B cell (primary cell): ENCODE results near the gene THSD4. TPM values are rescaled to one million over a fixed set of nuclear protein-coding genes. Genes with fewer than 3 reads are reported as not detected.

Experiments used
- ATAC-seq: fragments of 200-7000 bp; cut with Tn5 transposase; one replicate; pipeline ENCODE4 v1.10.0; 2021; ENCODE audit warnings: low read depth, mild to moderate bottlenecking, moderate number of reproducible peaks, moderate library complexity
- CTCF ChIA-PET: fragments of 350-600 bp; sonication (Branson Sonifier 250); formaldehyde crosslinking; loops from one replicate; lab custom pipeline; 2021; ENCODE audit warnings: antibody characterized with exemption, inconsistent platforms; lab: Charles Lee
- POLR2A ChIA-PET: fragments of 350-600 bp; sonication (Branson Sonifier 250); formaldehyde crosslinking; loops from one replicate; lab custom pipeline; 2021; ENCODE audit warnings: antibody characterized with exemption; lab: Charles Lee
- DNase-seq: peaks from one replicate; pipeline ENCODE4 v3.0.0; 2013
- H2AFZ ChIP-seq: 2 replicates; pipeline ENCODE4 v1.6.1; 2012; ENCODE audit warnings: mild to moderate bottlenecking, low read depth, low read length; ENCODE audit not compliant: insufficient read depth, poor library complexity, severe bottlenecking
- H3K27ac ChIP-seq, 2 donors: 1 replicate in 1 of 2; 2 replicates in 1 of 2; pipeline ENCODE4 v1.5.1; 2012 to 2013; ENCODE audit warnings: low read length in 2 of 2, mild to moderate bottlenecking in 2 of 2, moderate library complexity in 1 of 2
- H3K27me3 ChIP-seq, 4 experiments: fragments of 200-600 bp in 1 of 4; sonication (generic) in 1 of 4; replicated peaks in 1 of 4; 1 replicate in 2 of 4; 2 replicates in 2 of 4; pipeline versions ENCODE4 v1.6.1 to v1.7.0; 2013 to 2016; ENCODE audit warnings: low read length in 3 of 4, mild to moderate bottlenecking in 2 of 4, mixed read lengths in 1 of 4, moderate library complexity in 1 of 4; ENCODE audit not compliant: insufficient read depth in 4 of 4, control insufficient read depth in 3 of 4; ENCODE audit errors: control extremely low read depth in 1 of 4
- H3K36me3 ChIP-seq, 2 experiments: replicated peaks in 1 of 2; 1 replicate in 1 of 2; 2 replicates in 1 of 2; pipeline versions ENCODE4 v1.6.1 to v1.7.1; 2013; ENCODE audit warnings: low read length in 1 of 2; ENCODE audit not compliant: insufficient read depth in 2 of 2, control insufficient read depth in 1 of 2; ENCODE audit errors: control extremely low read depth in 1 of 2, extremely low read depth in 1 of 2
- H3K4me1 ChIP-seq, 2 donors: fragments of 200-600 bp in 1 of 2; sonication (generic) in 1 of 2; 1 replicate in 1 of 2; 2 replicates in 1 of 2; pipeline versions ENCODE4 v1.5.1 to v1.6.1; 2013 to 2017; ENCODE audit warnings: low read length in 2 of 2; ENCODE audit not compliant: control insufficient read depth in 2 of 2, insufficient read depth in 2 of 2
- H3K4me2 ChIP-seq: replicated peaks from 2 replicates; pipeline ENCODE3; 2012; ENCODE audit warnings: mild to moderate bottlenecking, low read depth, low read length; ENCODE audit not compliant: poor library complexity, severe bottlenecking
- H3K4me3 ChIP-seq, 5 experiments: fragments of 200-600 bp in 1 of 5; sonication (generic) in 1 of 5; 1 replicate in 3 of 5; 2 replicates in 2 of 5; pipeline versions ENCODE4 v1.5.1 to v1.7.0; 2011 to 2016; ENCODE audit warnings: low read length in 4 of 5, mild to moderate bottlenecking in 4 of 5, low read depth in 2 of 5, control low read depth in 1 of 5, moderate library complexity in 1 of 5; ENCODE audit not compliant: insufficient read depth in 1 of 5; ENCODE audit errors: control extremely low read depth in 1 of 5, extremely low read depth in 1 of 5
- H3K79me2 ChIP-seq: fragments of 200-600 bp; sonication (generic); one replicate; pipeline ENCODE4 v1.6.0; 2016; ENCODE audit warnings: low read length; ENCODE audit not compliant: control insufficient read depth, insufficient read depth
- H3K9ac ChIP-seq: fragments of 200-600 bp; sonication (generic); 2 replicates; pipeline ENCODE4 v1.6.1; 2017; ENCODE audit warnings: mild to moderate bottlenecking, low read length, moderate library complexity
- H3K9me3 ChIP-seq, 3 donors: one replicate each; pipeline versions ENCODE4 v1.6.1 to v1.7.1; 2013; ENCODE audit warnings: low read length in 2 of 3; ENCODE audit not compliant: control insufficient read depth in 2 of 3, insufficient read depth in 1 of 3; ENCODE audit errors: control extremely low read depth in 1 of 3
- H4K20me1 ChIP-seq: 2 replicates; pipeline ENCODE4 v1.6.0; 2012; ENCODE audit warnings: mild to moderate bottlenecking, low read length; ENCODE audit not compliant: insufficient read depth, control insufficient read depth, poor library complexity, severe bottlenecking
- H3K27ac Mint-ChIP-seq: one replicate; pipeline ENCODE4 v1.8.0; 2021; ENCODE audit warnings: mixed read lengths
- H3K27me3 Mint-ChIP-seq: one replicate; pipeline ENCODE4 v1.8.0; 2021; ENCODE audit warnings: mixed read lengths
- H3K4me1 Mint-ChIP-seq: one replicate; pipeline ENCODE4 v1.8.0; 2021; ENCODE audit warnings: mixed read lengths
- H3K4me3 Mint-ChIP-seq: one replicate; pipeline ENCODE4 v1.8.0; 2021; ENCODE audit warnings: mixed read lengths
- H3K9me3 Mint-ChIP-seq: one replicate; pipeline ENCODE4 v1.8.0; 2022; ENCODE audit warnings: mixed read lengths; ENCODE audit not compliant: insufficient read depth
- EZH2 ChIP-seq: IDR thresholded peaks from 2 replicates; pipeline ENCODE4 v1.6.1; 2012; ENCODE audit warnings: borderline replicate concordance, low read depth, mild to moderate bottlenecking, moderate library complexity, low read length; ENCODE audit not compliant: insufficient read depth, poor library complexity, severe bottlenecking
- WGBS: methylation state at CpG from one replicate; pipeline ENCODE4 v1.1.5; 2013; ENCODE audit warnings: missing lambda C conversion rate; ENCODE audit not compliant: insufficient coverage; 5-methylcytosine and 5-hydroxymethylcytosine counted together
- intact Hi-C: fragments of 100-400 bp; cut with micrococcal nuclease; formaldehyde crosslinking; loops from one replicate; pipeline ENCODE4 v1.10.0; 2022
- polyA plus RNA-seq: library from polyadenylated mRNA; depleted of rRNA; stranded (reverse); fragments of >200 nt; gene quantifications from 2 replicates; pipeline ENCODE4 v1.2.3, GENCODE V29; 2012
- total RNA-seq, 2 donors: library from RNA; stranded (reverse); fragments of 120-200 nt in 1 of 2; gene quantifications; 1 replicate in 1 of 2; 2 replicates in 1 of 2; pipeline versions ENCODE4 v1.2.3 to v1.2.4, GENCODE V29; 2013 to 2022
- TF ChIP-seq, protein P1 (sequence below): fragments of 200-600 bp; IDR thresholded peaks from one replicate; pipeline ENCODE4 v1.8.0; 2022; ENCODE audit warnings: antibody characterized with exemption, mild to moderate bottlenecking

THSD4 gene
- total and polyA plus RNA-seq, 2 donors (not counting 1 experiment from before 2014, with no cell fraction given): not detected

DNA sequence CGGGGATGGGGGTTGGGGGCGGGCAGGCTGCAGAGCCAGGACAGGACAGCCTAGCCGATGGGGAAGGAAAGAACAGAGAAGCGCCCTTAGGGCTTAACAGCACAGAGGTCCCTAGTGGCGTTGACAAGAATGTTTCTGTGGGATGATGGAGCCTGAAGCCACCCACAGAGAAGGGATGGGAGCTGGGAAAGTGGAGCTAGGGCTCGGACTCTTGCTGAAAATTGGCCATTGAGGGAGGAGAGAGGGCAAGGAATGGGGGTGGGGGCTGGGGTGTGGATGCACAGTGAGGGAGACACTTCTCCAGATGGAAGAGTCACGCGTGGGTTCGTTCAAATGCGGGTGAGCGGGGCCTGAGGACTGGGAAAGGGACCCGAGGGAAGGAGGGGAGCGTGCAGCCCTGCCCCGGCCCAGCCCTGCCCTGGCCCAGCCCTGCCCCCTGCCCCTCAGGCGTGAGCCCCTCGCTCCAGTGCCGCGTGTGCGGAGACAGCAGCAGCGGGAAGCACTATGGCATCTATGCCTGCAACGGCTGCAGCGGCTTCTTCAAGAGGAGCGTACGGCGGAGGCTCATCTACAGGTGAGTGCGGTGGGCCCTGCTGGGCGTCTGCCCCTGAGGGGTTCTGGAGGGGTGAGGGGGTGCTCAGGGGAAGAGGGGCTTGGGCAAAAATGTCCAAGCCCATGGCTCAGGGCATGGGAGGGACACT is 695.9 kb downstream of the THSD4 start:
- TF ChIP-seq, protein P1, sequence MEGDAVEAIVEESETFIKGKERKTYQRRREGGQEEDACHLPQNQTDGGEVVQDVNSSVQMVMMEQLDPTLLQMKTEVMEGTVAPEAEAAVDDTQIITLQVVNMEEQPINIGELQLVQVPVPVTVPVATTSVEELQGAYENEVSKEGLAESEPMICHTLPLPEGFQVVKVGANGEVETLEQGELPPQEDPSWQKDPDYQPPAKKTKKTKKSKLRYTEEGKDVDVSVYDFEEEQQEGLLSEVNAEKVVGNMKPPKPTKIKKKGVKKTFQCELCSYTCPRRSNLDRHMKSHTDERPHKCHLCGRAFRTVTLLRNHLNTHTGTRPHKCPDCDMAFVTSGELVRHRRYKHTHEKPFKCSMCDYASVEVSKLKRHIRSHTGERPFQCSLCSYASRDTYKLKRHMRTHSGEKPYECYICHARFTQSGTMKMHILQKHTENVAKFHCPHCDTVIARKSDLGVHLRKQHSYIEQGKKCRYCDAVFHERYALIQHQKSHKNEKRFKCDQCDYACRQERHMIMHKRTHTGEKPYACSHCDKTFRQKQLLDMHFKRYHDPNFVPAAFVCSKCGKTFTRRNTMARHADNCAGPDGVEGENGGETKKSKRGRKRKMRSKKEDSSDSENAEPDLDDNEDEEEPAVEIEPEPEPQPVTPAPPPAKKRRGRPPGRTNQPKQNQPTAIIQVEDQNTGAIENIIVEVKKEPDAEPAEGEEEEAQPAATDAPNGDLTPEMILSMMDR: no peak
- TF ChIP-seq EZH2: no peak
- no peaks in the 10 kb centered on the region for H3K9me3 ChIP-seq
- H2AFZ ChIP-seq: no peak overlapping the region
- no peak overlapping the region for H3K4me3 ChIP-seq
- ChIA-PET POLR2A (no interaction called here), CTCF (no interaction called here)
- H3K79me2 ChIP-seq: no peaks in the 10 kb centered on the region
- no peaks in the 10 kb centered on the region for H4K20me1 ChIP-seq
- Mint-ChIP-seq H3K4me1 (no peaks in the 10 kb centered on the region), H3K9me3 (no peaks in the 10 kb centered on the region), H3K4me3 (no peak overlapping the region), H3K27me3 (no peaks in the 10 kb centered on the region), H3K27ac (no peak overlapping the region)
- H3K36me3 ChIP-seq: no peaks in the 10 kb centered on the region
- ATAC-seq (no peak), DNase-seq (no peak)
- H3K4me1 ChIP-seq: no peaks in the 10 kb centered on the region
- H3K4me2 ChIP-seq: no peak overlapping the region
- no peak overlapping the region for H3K27ac ChIP-seq
- H3K9ac ChIP-seq: no peak overlapping the region
- no peaks in the 10 kb centered on the region for H3K27me3 ChIP-seq
- intact Hi-C loops: no loop called here
- 95% methylated on average over 26 of the region's 27 CpGs for WGBS

DNA sequence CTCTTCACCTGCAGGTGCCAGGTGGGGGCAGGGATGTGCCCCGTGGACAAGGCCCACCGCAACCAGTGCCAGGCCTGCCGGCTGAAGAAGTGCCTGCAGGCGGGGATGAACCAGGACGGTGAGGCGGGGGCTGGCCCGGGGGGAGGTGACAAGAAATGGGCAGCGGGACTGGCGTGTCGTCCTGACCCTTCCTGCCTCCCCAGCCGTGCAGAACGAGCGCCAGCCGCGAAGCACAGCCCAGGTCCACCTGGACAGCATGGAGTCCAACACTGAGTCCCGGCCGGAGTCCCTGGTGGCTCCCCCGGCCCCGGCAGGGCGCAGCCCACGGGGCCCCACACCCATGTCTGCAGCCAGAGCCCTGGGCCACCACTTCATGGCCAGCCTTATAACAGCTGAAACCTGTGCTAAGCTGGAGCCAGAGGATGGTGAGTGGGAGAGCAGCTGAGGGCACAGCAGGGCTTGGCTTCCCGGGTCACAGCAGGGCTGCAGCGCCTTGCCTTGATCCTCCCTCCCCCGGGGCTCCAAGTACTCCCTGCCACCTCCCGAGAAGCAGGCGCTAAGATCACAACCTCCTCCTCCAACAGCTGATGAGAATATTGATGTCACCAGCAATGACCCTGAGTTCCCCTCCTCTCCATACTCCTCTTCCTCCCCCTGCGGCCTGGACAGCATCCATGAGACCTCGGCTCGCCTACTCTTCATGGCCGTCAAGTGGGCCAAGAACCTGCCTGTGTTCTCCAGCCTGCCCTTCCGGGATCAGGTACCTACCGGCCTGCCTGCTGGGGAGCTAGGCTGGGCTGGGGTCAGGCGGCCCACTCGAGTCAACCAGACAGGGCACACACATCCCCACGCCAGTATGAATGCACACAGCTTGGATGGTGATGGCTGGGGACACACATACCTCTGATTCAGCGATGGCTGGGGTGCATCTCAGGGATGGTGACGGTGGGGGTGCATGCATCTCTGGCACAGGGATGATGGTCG is 696.8 kb downstream of the THSD4 start:
- TF ChIP-seq, protein P1: no peak
- TF ChIP-seq EZH2: no peak
- no peaks in the 10 kb centered on the region for H4K20me1 ChIP-seq
- H3K27ac ChIP-seq: no peak overlapping the region
- H3K9me3 ChIP-seq: no peaks in the 10 kb centered on the region
- no peaks in the 10 kb centered on the region for H3K27me3 ChIP-seq
- H3K4me3 Mint-ChIP-seq: no peak overlapping the region
- WGBS: 96% methylated on average over 38 of the region's 38 CpGs
- H3K27ac Mint-ChIP-seq: no peak overlapping the region
- H2AFZ ChIP-seq: no peak overlapping the region
- H3K36me3 ChIP-seq: no peaks in the 10 kb centered on the region
- H3K9me3 Mint-ChIP-seq: no peaks in the 10 kb centered on the region
- no peaks in the 10 kb centered on the region for H3K27me3 Mint-ChIP-seq
- ChIA-PET CTCF (no interaction called here), POLR2A (no interaction called here)
- H3K79me2 ChIP-seq: no peaks in the 10 kb centered on the region
- DNase-seq (no peak), ATAC-seq (no peak)
- H3K4me1 Mint-ChIP-seq: no peaks in the 10 kb centered on the region
- no peak overlapping the region for H3K9ac ChIP-seq
- H3K4me3 ChIP-seq: no peak overlapping the region
- H3K4me1 ChIP-seq: no peaks in the 10 kb centered on the region
- intact Hi-C loops: no loop called here
- H3K4me2 ChIP-seq: no peak overlapping the region
